Ishikawa (cell line): ENCODE results near the gene ITPRIPL1.

Source experiments
- CEBPB ChIP-seq: IDR thresholded peaks from 2 replicates; pipeline ENCODE4 v1.6.1; 2012
- CREB1 ChIP-seq: IDR thresholded peaks from 2 replicates; pipeline ENCODE4 v1.6.1; 2012; ENCODE audit warnings: low read depth
- EGR1 ChIP-seq: IDR thresholded peaks from 2 replicates; pipeline ENCODE4 v1.6.1; 2012
- EP300 ChIP-seq: IDR thresholded peaks from 2 replicates; pipeline ENCODE4 v1.6.1; 2012; ENCODE audit warnings: borderline replicate concordance
- FOXM1 ChIP-seq: IDR thresholded peaks from 2 replicates; pipeline ENCODE4 v1.6.1; 2012; ENCODE audit warnings: low read depth, borderline replicate concordance
- NFIC ChIP-seq: IDR thresholded peaks from 2 replicates; pipeline ENCODE4 v1.6.1; 2012
- RAD21 ChIP-seq: IDR thresholded peaks from 2 replicates; pipeline ENCODE4 v1.6.1; 2012; ENCODE audit warnings: low read depth
- TAF1 ChIP-seq: IDR thresholded peaks from 2 replicates; pipeline ENCODE4 v1.6.1; 2012; ENCODE audit warnings: low read depth, mild to moderate bottlenecking
- TCF12 ChIP-seq: IDR thresholded peaks from 2 replicates; pipeline ENCODE4 v1.6.1; 2012; ENCODE audit warnings: low read depth
- TEAD4 ChIP-seq: IDR thresholded peaks from 2 replicates; pipeline ENCODE4 v1.6.1; 2012
- YY1 ChIP-seq: IDR thresholded peaks from 2 replicates; pipeline ENCODE4 v1.6.1; 2012; ENCODE audit warnings: low read depth
- ZBTB7A ChIP-seq: IDR thresholded peaks from 2 replicates; pipeline ENCODE4 v1.6.1; 2012; ENCODE audit warnings: low read depth
- TF ChIP-seq, protein P1 (sequence below): IDR thresholded peaks from 2 replicates; pipeline ENCODE4 v1.6.1; 2012
- TF ChIP-seq, protein P2 (sequence below): IDR thresholded peaks from 2 replicates; pipeline ENCODE4 v1.6.1; 2012; ENCODE audit warnings: low read depth, mild to moderate bottlenecking
- TF ChIP-seq, protein P3 (sequence below): IDR thresholded peaks from 2 replicates; pipeline ENCODE4 v1.6.1; 2012

The ITPRIPL1 gene

DNA sequence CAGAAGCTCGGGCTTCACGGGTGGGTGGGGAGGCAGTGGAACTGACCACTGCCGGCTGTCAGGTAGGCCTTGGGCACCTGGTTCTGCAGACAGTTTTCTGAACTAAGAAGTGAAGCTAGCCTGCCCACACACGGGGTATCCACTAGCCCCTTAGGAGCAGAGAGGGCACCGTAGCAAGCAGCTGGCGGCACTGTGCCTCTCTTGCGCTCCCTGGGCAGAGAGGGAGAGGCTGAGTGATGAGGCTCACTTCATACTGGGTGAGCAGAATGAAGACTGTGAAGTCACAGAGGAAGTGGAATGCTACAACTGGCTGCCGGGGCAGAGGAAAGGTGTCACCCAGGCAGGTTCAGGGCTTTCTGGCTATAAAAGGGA is 753 bp downstream of the ITPRIPL1 start:
- TF ChIP-seq TCF12, result no peak
- TF ChIP-seq EGR1, result no peak
- TF ChIP-seq ZBTB7A, result no peak
- TF ChIP-seq, protein P1, sequence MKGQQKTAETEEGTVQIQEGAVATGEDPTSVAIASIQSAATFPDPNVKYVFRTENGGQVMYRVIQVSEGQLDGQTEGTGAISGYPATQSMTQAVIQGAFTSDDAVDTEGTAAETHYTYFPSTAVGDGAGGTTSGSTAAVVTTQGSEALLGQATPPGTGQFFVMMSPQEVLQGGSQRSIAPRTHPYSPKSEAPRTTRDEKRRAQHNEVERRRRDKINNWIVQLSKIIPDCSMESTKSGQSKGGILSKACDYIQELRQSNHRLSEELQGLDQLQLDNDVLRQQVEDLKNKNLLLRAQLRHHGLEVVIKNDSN, result no peak
- TF ChIP-seq RAD21, result no peak
- TF ChIP-seq FOXM1, result no peak
- TF ChIP-seq TAF1, result no peak
- TF ChIP-seq TEAD4, result no peak
- TF ChIP-seq, protein P2, sequence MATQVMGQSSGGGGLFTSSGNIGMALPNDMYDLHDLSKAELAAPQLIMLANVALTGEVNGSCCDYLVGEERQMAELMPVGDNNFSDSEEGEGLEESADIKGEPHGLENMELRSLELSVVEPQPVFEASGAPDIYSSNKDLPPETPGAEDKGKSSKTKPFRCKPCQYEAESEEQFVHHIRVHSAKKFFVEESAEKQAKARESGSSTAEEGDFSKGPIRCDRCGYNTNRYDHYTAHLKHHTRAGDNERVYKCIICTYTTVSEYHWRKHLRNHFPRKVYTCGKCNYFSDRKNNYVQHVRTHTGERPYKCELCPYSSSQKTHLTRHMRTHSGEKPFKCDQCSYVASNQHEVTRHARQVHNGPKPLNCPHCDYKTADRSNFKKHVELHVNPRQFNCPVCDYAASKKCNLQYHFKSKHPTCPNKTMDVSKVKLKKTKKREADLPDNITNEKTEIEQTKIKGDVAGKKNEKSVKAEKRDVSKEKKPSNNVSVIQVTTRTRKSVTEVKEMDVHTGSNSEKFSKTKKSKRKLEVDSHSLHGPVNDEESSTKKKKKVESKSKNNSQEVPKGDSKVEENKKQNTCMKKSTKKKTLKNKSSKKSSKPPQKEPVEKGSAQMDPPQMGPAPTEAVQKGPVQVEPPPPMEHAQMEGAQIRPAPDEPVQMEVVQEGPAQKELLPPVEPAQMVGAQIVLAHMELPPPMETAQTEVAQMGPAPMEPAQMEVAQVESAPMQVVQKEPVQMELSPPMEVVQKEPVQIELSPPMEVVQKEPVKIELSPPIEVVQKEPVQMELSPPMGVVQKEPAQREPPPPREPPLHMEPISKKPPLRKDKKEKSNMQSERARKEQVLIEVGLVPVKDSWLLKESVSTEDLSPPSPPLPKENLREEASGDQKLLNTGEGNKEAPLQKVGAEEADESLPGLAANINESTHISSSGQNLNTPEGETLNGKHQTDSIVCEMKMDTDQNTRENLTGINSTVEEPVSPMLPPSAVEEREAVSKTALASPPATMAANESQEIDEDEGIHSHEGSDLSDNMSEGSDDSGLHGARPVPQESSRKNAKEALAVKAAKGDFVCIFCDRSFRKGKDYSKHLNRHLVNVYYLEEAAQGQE, result no peak
- no peak for TF ChIP-seq EP300
- TF ChIP-seq CREB1, result no peak
- TF ChIP-seq YY1, result no peak
- TF ChIP-seq NFIC, result no peak
- TF ChIP-seq CEBPB, result no peak

DNA sequence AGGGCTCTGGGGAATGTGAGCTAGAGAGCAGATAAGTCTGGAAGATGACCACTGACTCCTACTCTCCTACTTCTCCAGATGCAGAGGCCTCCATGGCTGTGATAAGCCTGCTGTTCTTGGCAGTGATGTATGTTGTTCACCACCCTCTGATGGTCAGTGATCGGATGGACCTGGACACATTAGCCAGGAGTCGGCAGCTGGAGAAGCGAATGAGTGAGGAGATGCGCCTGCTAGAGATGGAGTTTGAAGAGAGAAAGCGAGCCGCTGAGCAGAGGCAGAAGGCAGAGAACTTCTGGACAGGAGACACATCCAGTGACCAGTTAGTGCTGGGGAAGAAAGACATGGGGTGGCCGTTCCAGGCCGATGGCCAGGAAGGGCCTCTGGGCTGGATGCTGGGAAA is 1.4 kb downstream of the ITPRIPL1 start:
- no peak for TF ChIP-seq ZBTB7A
- TF ChIP-seq TAF1, result no peak
- TF ChIP-seq CEBPB, result no peak
- no peak for TF ChIP-seq CREB1
- no peak for TF ChIP-seq TEAD4
- TF ChIP-seq, protein P2, result no peak
- TF ChIP-seq RAD21, result no peak
- TF ChIP-seq, protein P3, sequence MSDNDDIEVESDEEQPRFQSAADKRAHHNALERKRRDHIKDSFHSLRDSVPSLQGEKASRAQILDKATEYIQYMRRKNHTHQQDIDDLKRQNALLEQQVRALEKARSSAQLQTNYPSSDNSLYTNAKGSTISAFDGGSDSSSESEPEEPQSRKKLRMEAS, result no peak
- no peak for TF ChIP-seq FOXM1
- TF ChIP-seq NFIC, result no peak

DNA sequence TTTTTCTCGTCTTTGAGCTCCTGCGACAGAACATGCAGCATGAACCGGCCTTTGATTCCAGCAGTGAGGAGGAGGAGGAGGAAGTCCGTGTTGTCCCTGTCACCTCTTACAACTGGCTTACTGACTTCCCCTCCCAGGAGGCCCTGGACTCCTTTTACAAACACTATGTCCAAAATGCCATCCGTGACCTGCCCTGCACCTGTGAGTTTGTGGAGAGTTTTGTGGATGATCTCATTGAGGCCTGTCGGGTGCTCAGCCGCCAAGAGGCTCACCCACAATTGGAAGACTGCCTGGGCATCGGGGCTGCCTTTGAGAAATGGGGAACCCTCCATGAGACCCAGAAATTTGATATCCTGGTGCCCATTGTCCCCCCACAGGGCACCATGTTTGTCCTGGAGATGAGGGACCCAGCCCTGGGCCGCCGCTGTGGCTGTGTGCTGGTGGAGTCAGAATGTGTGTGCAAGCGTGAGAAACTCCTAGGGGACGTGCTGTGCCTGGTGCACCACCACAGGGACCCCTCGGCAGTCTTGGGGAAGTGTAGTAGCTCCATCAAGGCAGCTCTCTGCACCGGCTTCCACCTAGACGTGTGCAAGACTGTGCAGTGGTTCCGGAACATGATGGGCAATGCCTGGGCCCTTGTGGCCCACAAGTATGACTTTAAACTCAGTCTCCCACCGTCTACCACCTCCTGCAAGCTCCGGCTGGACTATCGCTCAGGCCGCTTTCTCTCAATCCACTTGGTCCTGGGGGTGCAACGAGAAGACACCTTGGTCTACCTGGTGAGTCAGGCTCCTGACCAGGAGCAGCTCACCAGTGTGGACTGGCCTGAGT is 2.1 kb downstream of the ITPRIPL1 start:
- TF ChIP-seq FOXM1, result no peak
- no peak for TF ChIP-seq TAF1
- no peak for TF ChIP-seq YY1
- no peak for TF ChIP-seq RAD21
- TF ChIP-seq EGR1, result no peak
- TF ChIP-seq EP300, result no peak
- TF ChIP-seq NFIC, result no peak
- TF ChIP-seq, protein P1, result no peak
- no peak for TF ChIP-seq CREB1
- TF ChIP-seq, protein P3, result no peak
- no peak for TF ChIP-seq CEBPB
- TF ChIP-seq, protein P2, result no peak
- no peak for TF ChIP-seq ZBTB7A
- no peak for TF ChIP-seq TCF12
- no peak for TF ChIP-seq TEAD4

DNA sequence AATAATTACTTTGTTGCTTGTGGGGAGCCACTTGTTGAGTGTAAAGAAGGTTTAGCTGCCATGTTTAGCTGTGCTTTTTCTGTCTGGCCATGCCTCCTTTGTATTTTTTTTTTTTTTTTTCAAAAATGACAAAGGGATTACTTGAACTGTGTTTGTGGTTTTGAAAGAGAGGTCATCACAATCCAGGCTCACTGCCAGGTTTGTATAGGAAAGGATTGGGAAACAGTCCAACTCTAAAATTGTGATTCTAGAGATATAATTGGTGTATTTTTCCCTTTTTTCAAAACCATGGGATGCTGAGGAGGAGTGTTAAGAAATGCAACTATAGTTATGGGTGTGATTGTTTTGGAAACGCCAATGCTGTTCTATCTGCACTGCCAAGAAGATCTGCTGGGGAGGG is 4.3 kb downstream of the ITPRIPL1 start:
- TF ChIP-seq CREB1 (no peak), ZBTB7A (no peak), EGR1 (no peak), FOXM1 (no peak), NFIC (peak; percentile 31; the same call in 1 of the 2 replicates), TAF1 (no peak)
- TF ChIP-seq, protein P1, result no peak
